Peyer's patch (tissue), 4 donors: ENCODE data around the gene SLC6A6.

ENCODE experiments used
- POLR2A ChIP-seq, 2 donors: fragments of 450-650 bp; IDR thresholded peaks; one replicate each; pipeline ENCODE4 v1.5.1; 2017; ENCODE audit warnings: antibody characterized with exemption in 2 of 2, mild to moderate bottlenecking in 2 of 2, moderate library complexity in 2 of 2
- TF ChIP-seq, protein P1 (sequence below), 6 experiments: fragments of 450-650 bp in 4 of 6; fragments of 200-600 bp in 2 of 6; sonication (generic) in 1 of 6; IDR thresholded peaks; one replicate each; pipeline ENCODE4 v1.5.1; 2017 to 2019; ENCODE audit warnings: antibody characterized with exemption in 6 of 6, mild to moderate bottlenecking in 3 of 6, moderate library complexity in 1 of 6

DNA sequence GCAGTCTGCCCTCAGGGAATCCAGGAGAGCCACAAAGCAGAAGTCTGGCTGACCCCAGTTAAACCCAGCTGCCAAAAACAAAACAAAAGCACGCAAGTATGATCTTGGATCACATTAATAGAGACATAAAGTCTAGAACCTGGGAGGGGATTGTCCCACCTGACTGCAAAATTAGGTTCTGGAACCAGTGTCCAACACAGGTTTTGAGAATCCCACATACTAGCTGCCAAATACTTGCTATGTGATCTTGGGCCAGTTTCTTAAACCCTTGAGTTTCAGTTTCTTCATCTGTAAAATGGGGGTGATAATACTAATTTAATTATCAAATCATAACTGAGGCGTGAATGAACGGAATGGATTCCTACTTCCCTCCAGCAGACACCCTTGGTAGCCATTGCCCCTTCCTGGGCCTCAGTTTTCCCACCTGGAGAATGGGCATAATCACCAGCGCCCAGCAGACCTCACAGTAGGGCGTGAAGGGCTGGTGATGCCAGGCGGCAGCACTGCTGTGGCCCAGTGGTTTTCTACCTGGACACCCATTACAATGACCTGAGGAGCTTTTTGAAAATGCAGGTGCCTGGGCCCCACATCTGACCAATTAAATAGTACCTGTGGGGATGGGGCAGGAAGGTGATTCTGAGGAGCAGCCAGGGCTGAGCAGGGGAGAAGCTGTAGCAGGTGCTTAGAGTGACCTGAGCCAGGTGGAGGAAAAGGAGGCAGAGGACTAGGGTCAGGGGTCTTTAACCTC is 105.5 kb downstream of the SLC6A6 start:
- TF ChIP-seq, protein P1, sequence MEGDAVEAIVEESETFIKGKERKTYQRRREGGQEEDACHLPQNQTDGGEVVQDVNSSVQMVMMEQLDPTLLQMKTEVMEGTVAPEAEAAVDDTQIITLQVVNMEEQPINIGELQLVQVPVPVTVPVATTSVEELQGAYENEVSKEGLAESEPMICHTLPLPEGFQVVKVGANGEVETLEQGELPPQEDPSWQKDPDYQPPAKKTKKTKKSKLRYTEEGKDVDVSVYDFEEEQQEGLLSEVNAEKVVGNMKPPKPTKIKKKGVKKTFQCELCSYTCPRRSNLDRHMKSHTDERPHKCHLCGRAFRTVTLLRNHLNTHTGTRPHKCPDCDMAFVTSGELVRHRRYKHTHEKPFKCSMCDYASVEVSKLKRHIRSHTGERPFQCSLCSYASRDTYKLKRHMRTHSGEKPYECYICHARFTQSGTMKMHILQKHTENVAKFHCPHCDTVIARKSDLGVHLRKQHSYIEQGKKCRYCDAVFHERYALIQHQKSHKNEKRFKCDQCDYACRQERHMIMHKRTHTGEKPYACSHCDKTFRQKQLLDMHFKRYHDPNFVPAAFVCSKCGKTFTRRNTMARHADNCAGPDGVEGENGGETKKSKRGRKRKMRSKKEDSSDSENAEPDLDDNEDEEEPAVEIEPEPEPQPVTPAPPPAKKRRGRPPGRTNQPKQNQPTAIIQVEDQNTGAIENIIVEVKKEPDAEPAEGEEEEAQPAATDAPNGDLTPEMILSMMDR (IDR thresholded peaks at IDR 0.05): no peak
- TF ChIP-seq POLR2A (IDR thresholded peaks at IDR 0.05): no peak
